HG03571 (cell line): ENCODE data around the gene ENAH.

Source experiments
- ATAC-seq: cut with Tn5 transposase; IDR thresholded peaks from one replicate; pipeline ENCODE4 v1.9.1; 2021; ENCODE audit not compliant: unreplicated experiment

Gene ENAH

GRCh38 chr1:225506727-225507126 lies 146.2 kb downstream of the ENAH start:
- ATAC-seq, result no peak

- ATAC-seq, result no peak
These were observed 148.1 kb downstream of the ENAH start for GRCh38 chr1:225504776-225505175.

GRCh38 chr1:225500624-225501192 lies 152.2 kb downstream of the ENAH start:
- no peak for ATAC-seq

GRCh38 chr1:225498549-225499136 lies 154.3 kb downstream of the ENAH start:
- ATAC-seq, result no peak

- ATAC-seq, result no peak
These were observed 158.0 kb downstream of the ENAH start for GRCh38 chr1:225494789-225495359.

- ATAC-seq, result no peak
These were observed 159.2 kb downstream of the ENAH start for GRCh38 chr1:225493591-225494246.

- no peak for ATAC-seq
These were observed 164.2 kb downstream of the ENAH start for GRCh38 chr1:225488676-225489075.

- no peak for ATAC-seq
These were observed 166.1 kb downstream of the ENAH start for GRCh38 chr1:225486856-225487255.

- ATAC-seq, result no peak
These were observed 166.9 kb downstream of the ENAH start for GRCh38 chr1:225485991-225486530.

- ATAC-seq, result no peak
These were observed 167.7 kb downstream of the ENAH start for GRCh38 chr1:225485226-225485625.

- ATAC-seq, result no peak
These were observed 168.2 kb downstream of the ENAH start for GRCh38 chr1:225484657-225485214.

GRCh38 chr1:225483818-225484656 lies 168.9 kb downstream of the ENAH start:
- no peak for ATAC-seq

- ATAC-seq, result no peak
These were observed 170.4 kb downstream of the ENAH start for GRCh38 chr1:225482421-225482950.

- no peak for ATAC-seq
These were observed 171.2 kb downstream of the ENAH start for GRCh38 chr1:225481738-225482137.

GRCh38 chr1:225480825-225481434 lies 172.0 kb downstream of the ENAH start:
- ATAC-seq, result peak; percentile 83

GRCh38 chr1:225479996-225480720 lies 172.8 kb downstream of the ENAH start:
- no peak for ATAC-seq

- ATAC-seq, result no peak
These were observed 173.6 kb downstream of the ENAH start for GRCh38 chr1:225479341-225479740.

GRCh38 chr1:225477296-225477911 lies 175.5 kb downstream of the ENAH start:
- ATAC-seq, result no peak

GRCh38 chr1:225476538-225476988 lies 176.4 kb downstream of the ENAH start:
- ATAC-seq, result no peak
